ENCODE results near the gene RAD51B. TPM values are rescaled to one million over a fixed set of nuclear protein-coding genes. Genes with fewer than 3 reads are reported as not detected.

The RAD51B gene
- total RNA-seq, 1 experiment from 2014 or later = 10.8 TPM

DNA sequence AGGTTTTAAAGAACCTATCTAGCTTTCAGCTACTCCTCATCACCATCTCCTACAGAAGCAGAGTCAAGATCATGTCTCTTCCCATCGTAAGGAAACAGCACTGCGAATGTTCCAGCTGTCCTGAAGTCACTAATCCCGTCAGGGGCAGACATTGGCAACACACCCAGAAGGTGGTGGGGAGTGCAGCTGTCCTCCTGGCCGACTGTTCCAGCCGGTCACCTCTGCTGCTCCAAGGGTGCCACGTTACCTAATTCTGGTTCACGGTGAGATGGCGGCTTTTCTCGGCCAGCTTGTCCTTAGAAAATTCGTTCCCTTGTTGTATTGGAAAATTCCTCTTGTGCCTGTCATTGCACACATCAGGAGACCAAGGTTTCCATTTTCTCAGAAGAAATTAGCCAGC is 777.1 kb downstream of the RAD51B start:
- H3K9me2 ChIP-seq (replicated peaks; ENCODE audit: low read length) = no peaks in the 10 kb centered on the region
- no TSS peak for BruUV-seq (replicated peaks)
- ChIA-PET CTCF (interaction anchor here (0.6 kb wide), 1 partner anchor 210 kb away, joined by 3 read pairs; no protein-coding TSS in a partner anchor), POLR2A (ENCODE audit: unreplicated experiment) (no interaction called here)
- no peak overlapping the region for H3K4me3 ChIP-seq (ENCODE audit: low read length)
- no peaks in the 10 kb centered on the region for H3K36me3 ChIP-seq (ENCODE audit: low read depth, low read length)
- no peak overlapping the region for H2AFZ ChIP-seq (ENCODE audit: low read length)
- no peaks in the 10 kb centered on the region for H3K9me3 ChIP-seq (ENCODE audit: low read length)
- no peak for ATAC-seq
- intact Hi-C loops (cut with micrococcal nuclease) = loop anchor here (5.0 kb wide), 2 partner anchors 169 to 654 kb away; no protein-coding TSS in a partner anchor
- H3K27ac ChIP-seq (ENCODE audit: low read length) = no peak overlapping the region
- TF ChIP-seq EZH2 (IDR thresholded peaks at IDR 0.05; ENCODE audit: low read length, unreplicated experiment) (no peak), EZH2phosphoT487 (IDR thresholded peaks at IDR 0.05; ENCODE audit: borderline replicate concordance, low read length) (no peak)
- TF ChIP-seq, protein P1, sequence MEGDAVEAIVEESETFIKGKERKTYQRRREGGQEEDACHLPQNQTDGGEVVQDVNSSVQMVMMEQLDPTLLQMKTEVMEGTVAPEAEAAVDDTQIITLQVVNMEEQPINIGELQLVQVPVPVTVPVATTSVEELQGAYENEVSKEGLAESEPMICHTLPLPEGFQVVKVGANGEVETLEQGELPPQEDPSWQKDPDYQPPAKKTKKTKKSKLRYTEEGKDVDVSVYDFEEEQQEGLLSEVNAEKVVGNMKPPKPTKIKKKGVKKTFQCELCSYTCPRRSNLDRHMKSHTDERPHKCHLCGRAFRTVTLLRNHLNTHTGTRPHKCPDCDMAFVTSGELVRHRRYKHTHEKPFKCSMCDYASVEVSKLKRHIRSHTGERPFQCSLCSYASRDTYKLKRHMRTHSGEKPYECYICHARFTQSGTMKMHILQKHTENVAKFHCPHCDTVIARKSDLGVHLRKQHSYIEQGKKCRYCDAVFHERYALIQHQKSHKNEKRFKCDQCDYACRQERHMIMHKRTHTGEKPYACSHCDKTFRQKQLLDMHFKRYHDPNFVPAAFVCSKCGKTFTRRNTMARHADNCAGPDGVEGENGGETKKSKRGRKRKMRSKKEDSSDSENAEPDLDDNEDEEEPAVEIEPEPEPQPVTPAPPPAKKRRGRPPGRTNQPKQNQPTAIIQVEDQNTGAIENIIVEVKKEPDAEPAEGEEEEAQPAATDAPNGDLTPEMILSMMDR (conservative IDR thresholded peaks at IDR 0.05; ENCODE audit: low read depth, low read length) = no peak
- peaks cover 7% of the 10 kb centered on the region for H3F3A ChIP-seq (ENCODE audit: low read length, unreplicated experiment)
- DNase-seq = no peak
- peaks cover 27% of the 10 kb centered on the region for H3K4me1 ChIP-seq (ENCODE audit: insufficient read depth, low read length)
- H3K4me2 ChIP-seq (ENCODE audit: low read length) = no peak overlapping the region
- H3K27me3 ChIP-seq (ENCODE audit: low read length) = no peaks in the 10 kb centered on the region
- H3K9ac ChIP-seq (ENCODE audit: low read length) = no peak overlapping the region
- H4K20me1 ChIP-seq (ENCODE audit: low read length) = no peaks in the 10 kb centered on the region
- no peaks in the 10 kb centered on the region for H3K79me2 ChIP-seq (ENCODE audit: low read length)

GRCh38 chr14:68598089-68598488 is 778.5 kb downstream of the RAD51B start:
- Histone ChIP-seq H3K4me2 (ENCODE audit: low read length) (peak overlapping the region; percentile 88), H3K9me3 (ENCODE audit: low read length) (no peaks in the 10 kb centered on the region), H3K4me3 (ENCODE audit: low read length) (0 out of 2 replicates have a peak overlapping the region, but pooled peaks have one; percentile 9), H2AFZ (ENCODE audit: low read length) (peak overlapping the region; percentile 58), H3K79me2 (ENCODE audit: low read length) (no peaks in the 10 kb centered on the region), H3K9ac (ENCODE audit: low read length) (peak overlapping the region; percentile 90), H3K27me3 (ENCODE audit: low read length) (no peaks in the 10 kb centered on the region), H3K4me1 (ENCODE audit: insufficient read depth, low read length) (peaks cover 27% of the 10 kb centered on the region), H3K36me3 (ENCODE audit: low read depth, low read length) (no peaks in the 10 kb centered on the region), H4K20me1 (ENCODE audit: low read length) (no peaks in the 10 kb centered on the region), H3K9me2 (replicated peaks; ENCODE audit: low read length) (no peaks in the 10 kb centered on the region), H3K27ac (ENCODE audit: low read length) (peak overlapping the region; percentile 99), H3F3A (ENCODE audit: low read length, unreplicated experiment) (peaks cover 7% of the 10 kb centered on the region)
- ChIA-PET POLR2A (ENCODE audit: unreplicated experiment) (interaction anchor here (0.5 to 0.9 kb wide), 3 partner anchors 11 to 217 kb away, joined by 3 read pairs; no protein-coding TSS in a partner anchor), CTCF (no interaction called here)
- ATAC-seq = peak; percentile 0; the same call in 1 of the 2 replicates
- intact Hi-C loops (cut with micrococcal nuclease) = loop anchor here (1.0 to 5.0 kb wide), 11 partner anchors 51 to 656 kb away; no protein-coding TSS in a partner anchor
- TF ChIP-seq, protein P1 (conservative IDR thresholded peaks at IDR 0.05; ENCODE audit: low read depth, low read length) = no peak
- TF ChIP-seq EZH2 (IDR thresholded peaks at IDR 0.05; ENCODE audit: low read length, unreplicated experiment) (no peak), EZH2phosphoT487 (IDR thresholded peaks at IDR 0.05; ENCODE audit: borderline replicate concordance, low read length) (no peak)
- no peak for DNase-seq
- TSS peak; percentile 95 for BruUV-seq (replicated peaks)

All from PC-3 (cell line).